ENCODE results near the gene CNRIP1. TPM values are rescaled to one million over a fixed set of nuclear protein-coding genes. Genes with fewer than 3 reads are reported as not detected.
"Not testable (repeated sequence)": the region's sequence is repeated elsewhere in the genome, so short reads cannot be mapped to it uniquely, and the experiment has no call there.

Gene CNRIP1
- total RNA-seq, 1 experiment from 2014 or later, result not detected

- TF ChIP-seq, protein P1, sequence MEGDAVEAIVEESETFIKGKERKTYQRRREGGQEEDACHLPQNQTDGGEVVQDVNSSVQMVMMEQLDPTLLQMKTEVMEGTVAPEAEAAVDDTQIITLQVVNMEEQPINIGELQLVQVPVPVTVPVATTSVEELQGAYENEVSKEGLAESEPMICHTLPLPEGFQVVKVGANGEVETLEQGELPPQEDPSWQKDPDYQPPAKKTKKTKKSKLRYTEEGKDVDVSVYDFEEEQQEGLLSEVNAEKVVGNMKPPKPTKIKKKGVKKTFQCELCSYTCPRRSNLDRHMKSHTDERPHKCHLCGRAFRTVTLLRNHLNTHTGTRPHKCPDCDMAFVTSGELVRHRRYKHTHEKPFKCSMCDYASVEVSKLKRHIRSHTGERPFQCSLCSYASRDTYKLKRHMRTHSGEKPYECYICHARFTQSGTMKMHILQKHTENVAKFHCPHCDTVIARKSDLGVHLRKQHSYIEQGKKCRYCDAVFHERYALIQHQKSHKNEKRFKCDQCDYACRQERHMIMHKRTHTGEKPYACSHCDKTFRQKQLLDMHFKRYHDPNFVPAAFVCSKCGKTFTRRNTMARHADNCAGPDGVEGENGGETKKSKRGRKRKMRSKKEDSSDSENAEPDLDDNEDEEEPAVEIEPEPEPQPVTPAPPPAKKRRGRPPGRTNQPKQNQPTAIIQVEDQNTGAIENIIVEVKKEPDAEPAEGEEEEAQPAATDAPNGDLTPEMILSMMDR (IDR thresholded peaks at IDR 0.05 in 2 of 3, conservative IDR thresholded peaks at IDR 0.05 in 1 of 3; ENCODE audit: borderline replicate concordance in 1 of 3, insufficient read depth in 1 of 3, low read depth in 2 of 3, low read length in 2 of 3), result no peak
- no peak for TF ChIP-seq CEBPB (IDR thresholded peaks at IDR 0.05; ENCODE audit: low read depth)
Measured at GRCh38 chr2:68309426-68309825, 10.3 kb downstream of the CNRIP1 start (continued).

GRCh38 chr2:68303902-68304272 is 15.9 kb downstream of the CNRIP1 start:
- H3K9me2 ChIP-seq (ENCODE audit: insufficient read depth); RAD21 ChIA-PET (ENCODE audit: low non-redundant PET in 1 of 2, low total read pairs in 2 of 2, uncharacterized antibody in 2 of 2, unreplicated experiment in 2 of 2); H3K4me3 ChIP-seq (replicated peaks in 1 of 2; ENCODE audit: low read depth in 1 of 2, low read length in 2 of 2); intact Hi-C loops (cut with micrococcal nuclease); H3K4me2 ChIP-seq (ENCODE audit: low read length); H3K27me3 ChIP-seq (ENCODE audit: insufficient read depth, low read length); H3K79me2 ChIP-seq (ENCODE audit: insufficient read depth, low read length); DNase-seq (ENCODE audit: low read depth, low spot score); H3K27ac ChIP-seq (ENCODE audit: low read depth, low read length); H4K20me1 ChIP-seq (ENCODE audit: insufficient read depth); H3K36me3 ChIP-seq (ENCODE audit: control insufficient read depth in 1 of 2, insufficient read depth in 2 of 2, low read length in 2 of 2); H3K9me3 ChIP-seq (ENCODE audit: control insufficient read depth in 1 of 2, insufficient read depth in 1 of 2, low read depth in 1 of 2, low read length in 2 of 2); H3K4me1 ChIP-seq (ENCODE audit: control insufficient read depth in 1 of 2, insufficient read depth in 2 of 2, low read length in 2 of 2); BruUV-seq (replicated peaks); H2AFZ ChIP-seq (ENCODE audit: low read depth, low read length, poor library complexity, severe bottlenecking); H3K9ac ChIP-seq (ENCODE audit: low read length); ATAC-seq: not testable (repeated sequence)
- ChIA-PET POLR2A (interaction anchor here (0.9 kb wide), 1 partner anchor 12 kb away, joined by 4 read pairs; no protein-coding TSS in a partner anchor), CTCF (interaction anchor here (0.6 kb wide), 1 partner anchor 12 kb away, joined by 3 read pairs; no protein-coding TSS in a partner anchor)

- no TSS peak for BruUV-seq (replicated peaks)
- CTCF ChIA-PET, result interaction anchor here (0.6 kb wide), 1 partner anchor 11 kb away, joined by 3 read pairs; no protein-coding TSS in a partner anchor
- Histone ChIP-seq H3K4me1 (ENCODE audit: control insufficient read depth in 1 of 2, insufficient read depth in 2 of 2, low read length in 2 of 2) (no peaks in the 10 kb centered on the region), H3K4me2 (ENCODE audit: low read length) (no peak overlapping the region), H4K20me1 (ENCODE audit: insufficient read depth) (no peaks in the 10 kb centered on the region), H3K36me3 (ENCODE audit: control insufficient read depth in 1 of 2, insufficient read depth in 2 of 2, low read length in 2 of 2) (no peaks in the 10 kb centered on the region), H3K9me3 (ENCODE audit: control insufficient read depth in 1 of 2, insufficient read depth in 1 of 2, low read depth in 1 of 2, low read length in 2 of 2) (no peaks in the 10 kb centered on the region; a peak in 1 of 4 replicates), H3K79me2 (ENCODE audit: insufficient read depth, low read length) (no peaks in the 10 kb centered on the region), H3K27me3 (ENCODE audit: insufficient read depth, low read length) (no peaks in the 10 kb centered on the region), H3K9me2 (ENCODE audit: insufficient read depth) (no peaks in the 10 kb centered on the region), H3K4me3 (replicated peaks in 1 of 2; ENCODE audit: low read depth in 1 of 2, low read length in 2 of 2) (no peak overlapping the region), H3K27ac (ENCODE audit: low read depth, low read length) (no peak overlapping the region), H3K9ac (ENCODE audit: low read length) (no peak overlapping the region), H2AFZ (ENCODE audit: low read depth, low read length, poor library complexity, severe bottlenecking) (no peak overlapping the region)
- ATAC-seq (no peak), DNase-seq (ENCODE audit: low read depth, low spot score) (no peak)
- intact Hi-C loops (cut with micrococcal nuclease), result no loop called here
- RAD21 ChIA-PET (ENCODE audit: low non-redundant PET in 1 of 2, low total read pairs in 2 of 2, uncharacterized antibody in 2 of 2, unreplicated experiment in 2 of 2), result no interaction called here
- POLR2A ChIA-PET, result interaction anchor here (0.9 kb wide), 1 partner anchor 11 kb away, joined by 4 read pairs; no protein-coding TSS in a partner anchor
- TF ChIP-seq POLR2A (IDR thresholded peaks at IDR 0.05; ENCODE audit: borderline replicate concordance, extremely low read depth, insufficient read depth, insufficient read length) (no peak), CBX3 (IDR thresholded peaks at IDR 0.05; ENCODE audit: low read depth) (no peak), RAD21 (IDR thresholded peaks at IDR 0.05; ENCODE audit: low read depth) (no peak), SP1 (IDR thresholded peaks at IDR 0.05; ENCODE audit: low read depth) (no peak), YY1 (IDR thresholded peaks at IDR 0.05; ENCODE audit: extremely low read depth, insufficient replicate concordance, low read depth, low read length) (no peak), EZH2phosphoT487 (IDR thresholded peaks at IDR 0.05; ENCODE audit: borderline replicate concordance) (no peak), ELF1 (IDR thresholded peaks at IDR 0.05; ENCODE audit: borderline replicate concordance, low read depth) (no peak), EZH2 (IDR thresholded peaks at IDR 0.05) (no peak), EGR1 (IDR thresholded peaks at IDR 0.05; ENCODE audit: low read depth) (no peak), JUND (IDR thresholded peaks at IDR 0.05) (no peak)
- TF ChIP-seq, protein P1 (IDR thresholded peaks at IDR 0.05 in 2 of 3, conservative IDR thresholded peaks at IDR 0.05 in 1 of 3; ENCODE audit: borderline replicate concordance in 1 of 3, insufficient read depth in 1 of 3, low read depth in 2 of 3, low read length in 2 of 3), result no peak
- TF ChIP-seq, protein P2, sequence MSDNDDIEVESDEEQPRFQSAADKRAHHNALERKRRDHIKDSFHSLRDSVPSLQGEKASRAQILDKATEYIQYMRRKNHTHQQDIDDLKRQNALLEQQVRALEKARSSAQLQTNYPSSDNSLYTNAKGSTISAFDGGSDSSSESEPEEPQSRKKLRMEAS (IDR thresholded peaks at IDR 0.05), result no peak
Measured at GRCh38 chr2:68303033-68303901, 16.5 kb downstream of the CNRIP1 start.
